HG03175 (cell line): ENCODE results near the gene CRMP1.

Experiments
- ATAC-seq: cut with Tn5 transposase; IDR thresholded peaks from one replicate; pipeline ENCODE4 v1.9.1; 2021; ENCODE audit warnings: mild to moderate bottlenecking, moderate library complexity; ENCODE audit not compliant: unreplicated experiment

Gene CRMP1

DNA sequence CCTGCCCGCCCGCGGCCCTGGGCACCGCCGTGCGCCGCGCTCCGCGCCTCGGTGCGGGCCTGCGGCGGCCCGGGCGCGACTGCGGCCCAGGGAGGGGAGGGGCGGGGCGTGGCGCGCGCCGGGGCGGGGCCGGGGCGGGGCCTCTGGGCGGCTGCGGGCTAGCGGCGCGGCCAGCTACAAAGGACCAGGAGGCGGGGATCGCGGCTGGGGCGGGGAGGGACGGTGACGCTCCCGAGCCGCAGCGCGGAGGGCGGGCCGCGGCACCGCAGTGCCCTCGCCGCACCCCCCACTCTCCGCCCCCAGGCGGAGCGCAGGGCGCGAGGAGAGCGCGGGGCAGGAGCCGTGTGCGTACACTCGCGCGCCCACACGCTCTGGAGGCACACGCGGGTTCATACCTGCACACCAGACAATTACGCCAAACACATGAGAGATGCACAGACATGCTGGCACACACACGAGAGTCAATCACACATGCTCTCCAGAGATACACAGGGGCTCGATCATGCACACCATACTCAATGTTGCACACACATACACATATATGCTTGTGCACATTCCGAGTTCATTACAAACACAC lies at the start of gene CRMP1:
CRMP1 (minus strand) TSS at position 83 of the 577 bp plus-strand sequence. CDS start 117 bp downstream, outside the sequence.
- ATAC-seq, result no peak

- ATAC-seq, result no peak
These were observed 48.7 kb upstream of the CRMP1 start for GRCh38 chr4:5941601-5942000.

- ATAC-seq, result no peak
These were observed 47.8 kb upstream of the CRMP1 start for GRCh38 chr4:5940470-5941203.

- no peak for ATAC-seq
These were observed 41.3 kb upstream of the CRMP1 start for GRCh38 chr4:5933996-5934831.

- no peak for ATAC-seq
These were observed 40.2 kb upstream of the CRMP1 start for GRCh38 chr4:5933116-5933515.

DNA sequence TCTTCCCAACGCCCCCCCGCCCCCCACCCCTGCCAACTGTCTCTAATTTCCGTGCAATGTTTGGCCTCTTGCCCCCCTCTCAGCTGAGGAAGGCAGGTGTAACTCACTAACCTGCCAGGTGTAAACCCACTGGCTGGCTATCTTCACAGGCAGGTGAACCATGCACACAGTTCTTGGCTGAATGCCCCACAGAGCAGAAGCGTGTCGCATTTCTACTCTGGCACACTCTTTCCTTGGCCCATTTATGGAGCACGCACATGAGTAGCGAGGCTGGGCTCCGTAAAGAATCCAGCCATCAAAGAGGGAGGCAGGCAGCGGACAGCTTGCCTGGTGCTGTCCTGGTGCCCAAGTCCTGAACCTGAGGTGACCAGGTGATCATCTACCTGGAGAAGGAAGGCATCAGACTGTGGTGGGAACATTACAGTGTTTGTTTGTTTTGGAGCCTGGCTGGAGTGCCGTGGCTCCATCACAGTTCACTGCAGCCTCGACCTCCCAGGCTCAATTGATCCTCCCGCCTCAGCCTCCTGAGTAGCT lies 39.2 kb upstream of the CRMP1 start:
- no peak for ATAC-seq

DNA sequence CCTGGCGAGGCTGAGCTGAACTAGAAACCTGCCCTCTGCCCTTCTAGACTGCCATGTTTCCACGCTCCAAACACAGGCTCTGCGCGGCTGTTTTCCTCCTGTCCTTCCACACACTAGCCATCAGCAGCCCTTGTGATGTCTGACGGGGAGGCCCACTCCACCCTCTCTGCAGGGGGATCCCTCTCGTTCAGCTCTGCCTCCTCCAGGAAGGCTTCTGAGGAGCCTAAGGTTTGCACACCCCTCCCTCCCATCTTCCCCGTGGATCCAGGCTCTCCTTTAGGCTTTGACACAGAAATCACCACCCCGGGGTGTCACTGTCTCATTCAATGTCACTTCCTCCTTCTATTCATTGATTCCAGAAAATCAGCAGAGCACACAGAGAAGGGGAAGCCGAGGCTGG lies 38.6 kb upstream of the CRMP1 start:
- no peak for ATAC-seq

GRCh38 chr4:5930876-5931275 lies 38.0 kb upstream of the CRMP1 start:
- ATAC-seq, result no peak

DNA sequence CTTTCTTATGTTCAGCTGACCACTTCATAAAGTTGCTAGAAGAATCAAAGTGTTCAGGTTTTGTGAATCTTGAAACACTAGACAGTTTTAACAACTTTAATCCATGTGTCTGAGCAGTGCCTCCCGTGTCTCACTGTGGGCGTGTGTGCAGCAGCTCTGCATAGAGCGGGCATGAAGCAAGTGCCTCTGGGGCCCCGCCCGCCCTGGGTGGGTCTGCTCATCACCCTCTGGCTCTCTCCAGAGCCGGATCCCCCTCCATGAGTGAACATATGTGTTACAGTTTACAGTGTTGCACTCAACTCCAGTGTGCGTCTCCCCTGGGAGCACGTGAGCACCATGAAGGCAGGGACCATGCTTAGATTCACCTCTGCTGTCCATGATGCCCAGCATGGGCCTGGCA lies 37.6 kb upstream of the CRMP1 start:
- no peak for ATAC-seq

DNA sequence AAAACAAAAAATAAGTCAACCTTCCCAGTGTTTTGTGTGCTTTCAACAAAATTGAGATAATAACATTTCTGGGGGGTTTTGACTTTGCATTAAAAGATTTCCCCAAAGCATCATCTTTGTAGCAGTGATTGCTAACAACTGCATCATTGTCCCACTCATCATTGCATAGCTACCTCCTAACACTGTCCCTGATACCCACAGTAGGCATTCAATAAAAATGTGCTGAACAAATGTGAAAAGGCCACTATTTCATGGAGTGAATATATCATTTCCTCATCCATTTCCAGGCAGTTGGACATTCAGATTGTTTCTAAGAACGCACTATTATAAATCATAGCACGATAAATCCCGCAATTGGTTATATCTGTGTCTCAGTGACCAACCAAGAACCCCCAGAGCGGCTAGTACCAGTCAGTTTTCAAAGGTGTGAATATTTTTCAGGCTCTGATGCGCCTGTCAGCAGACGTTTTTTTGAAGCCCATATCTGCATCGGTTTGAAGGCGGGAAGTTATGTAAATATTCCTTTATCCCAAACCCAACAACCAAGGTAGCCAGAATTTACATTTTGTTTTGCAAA lies 36.0 kb upstream of the CRMP1 start:
- no peak for ATAC-seq

- ATAC-seq, result no peak
These were observed 35.4 kb upstream of the CRMP1 start for GRCh38 chr4:5928274-5928673.

GRCh38 chr4:5927747-5928146 lies 34.9 kb upstream of the CRMP1 start:
- ATAC-seq, result no peak

GRCh38 chr4:5927116-5927515 lies 34.2 kb upstream of the CRMP1 start:
- no peak for ATAC-seq

DNA sequence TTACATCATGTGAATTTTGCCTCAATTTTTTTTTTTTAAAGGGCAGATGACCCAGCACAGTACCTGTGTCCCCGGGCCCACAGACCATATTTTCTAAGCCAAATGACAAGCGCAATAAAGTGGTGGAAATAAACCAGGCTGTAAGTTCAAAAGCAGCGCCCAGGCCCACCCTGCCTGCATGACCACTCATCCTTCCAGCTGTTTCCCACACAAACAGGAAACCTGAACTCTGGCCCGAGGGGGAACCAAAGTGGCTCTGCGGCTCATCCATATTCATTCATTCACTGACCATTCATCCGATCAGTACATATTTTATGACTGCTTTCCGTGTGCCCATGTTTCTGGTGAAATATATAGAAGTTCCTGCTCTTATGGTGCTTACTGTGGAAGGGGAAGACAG lies 33.7 kb upstream of the CRMP1 start:
- ATAC-seq, result no peak

DNA sequence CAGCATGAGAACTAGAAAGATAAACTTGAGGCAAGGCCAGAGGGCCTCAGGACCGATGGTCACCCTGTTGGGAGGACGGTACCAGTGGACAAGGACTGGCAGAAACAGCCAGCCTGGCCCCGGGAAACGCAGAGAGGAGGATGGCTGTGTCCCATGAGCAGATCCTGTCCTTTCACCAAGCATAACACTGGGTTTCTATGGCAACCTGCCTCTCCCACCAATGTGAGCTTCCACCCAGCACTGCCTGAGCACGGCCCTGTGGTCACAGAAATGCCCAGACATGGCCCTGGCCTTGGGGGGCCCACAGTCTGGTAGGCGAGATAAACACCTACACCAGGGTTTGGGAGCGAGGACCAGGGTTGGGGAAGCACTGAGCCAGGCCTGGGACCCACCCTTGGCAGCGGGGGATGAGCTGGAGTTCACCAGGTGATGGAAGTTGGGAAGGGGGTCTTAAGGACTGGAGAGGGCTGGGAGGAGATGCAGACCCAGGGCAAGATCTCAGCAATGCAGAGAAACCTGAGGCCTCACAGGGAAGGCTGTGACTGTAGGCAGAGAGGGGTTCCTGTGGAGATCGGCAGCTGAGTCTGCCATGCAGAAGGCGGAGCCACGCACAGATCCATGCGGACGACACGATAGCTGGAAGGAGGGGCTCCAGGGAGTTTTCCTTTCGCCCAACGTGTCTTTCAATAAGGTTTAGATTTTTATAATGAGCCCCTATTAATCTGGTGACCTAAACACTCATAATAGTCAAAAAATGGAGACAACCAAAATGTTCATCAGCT lies 32.7 kb upstream of the CRMP1 start:
- ATAC-seq, result no peak

DNA sequence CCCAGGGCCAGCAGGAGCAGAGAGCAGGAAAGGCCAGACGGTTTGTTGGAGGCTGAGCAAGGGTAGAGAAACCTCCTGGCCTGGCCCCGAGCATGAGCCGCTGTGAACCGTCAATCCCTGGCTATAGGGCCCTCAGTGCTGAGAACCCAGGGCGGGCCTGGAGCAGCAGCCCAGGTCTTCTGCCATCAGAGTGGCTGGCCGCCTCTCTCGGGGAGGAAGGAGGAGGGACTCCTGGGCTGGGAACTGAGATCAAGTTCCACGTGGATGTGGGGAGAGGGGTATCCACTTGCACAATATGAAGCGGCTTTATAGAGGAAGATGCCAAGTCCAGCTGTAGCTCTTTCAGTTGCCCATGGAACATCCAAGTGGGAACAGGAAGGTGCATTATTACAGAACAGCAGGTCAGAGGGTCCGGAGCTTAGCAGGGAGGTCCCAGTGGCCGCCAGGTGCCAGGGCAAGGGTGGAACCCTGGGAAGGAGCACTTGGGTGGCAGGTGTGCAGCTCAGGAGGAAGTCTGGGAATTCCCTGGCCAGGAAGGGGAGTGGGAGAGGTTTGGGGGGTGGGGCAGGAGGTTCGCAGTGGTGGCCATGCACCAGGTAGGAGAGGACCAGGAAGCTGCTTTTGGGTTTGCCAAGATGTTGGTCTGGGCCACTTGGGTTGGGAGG lies 31.7 kb upstream of the CRMP1 start:
- ATAC-seq, result no peak

DNA sequence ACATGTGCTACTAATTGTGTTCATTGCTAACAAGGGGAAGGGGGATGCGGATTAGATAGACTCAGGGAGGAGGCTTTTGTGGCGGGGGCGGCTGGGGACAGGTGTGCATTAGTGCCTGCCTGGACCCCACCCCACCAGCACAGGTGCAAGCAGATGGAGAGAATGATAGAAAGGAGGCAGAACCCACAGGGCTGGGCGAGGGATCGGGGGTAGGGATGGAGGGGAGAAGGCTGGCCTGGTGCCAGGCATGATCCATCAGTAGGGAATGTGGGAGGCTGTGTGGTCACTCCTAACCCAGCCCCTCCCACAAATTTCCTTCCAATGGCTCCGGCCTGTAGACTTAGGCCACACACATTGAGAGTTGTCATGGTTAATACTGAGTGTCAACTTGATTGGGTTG lies 30.5 kb upstream of the CRMP1 start:
- ATAC-seq, result no peak

GRCh38 chr4:5922556-5922955 lies 29.7 kb upstream of the CRMP1 start:
- ATAC-seq, result no peak

DNA sequence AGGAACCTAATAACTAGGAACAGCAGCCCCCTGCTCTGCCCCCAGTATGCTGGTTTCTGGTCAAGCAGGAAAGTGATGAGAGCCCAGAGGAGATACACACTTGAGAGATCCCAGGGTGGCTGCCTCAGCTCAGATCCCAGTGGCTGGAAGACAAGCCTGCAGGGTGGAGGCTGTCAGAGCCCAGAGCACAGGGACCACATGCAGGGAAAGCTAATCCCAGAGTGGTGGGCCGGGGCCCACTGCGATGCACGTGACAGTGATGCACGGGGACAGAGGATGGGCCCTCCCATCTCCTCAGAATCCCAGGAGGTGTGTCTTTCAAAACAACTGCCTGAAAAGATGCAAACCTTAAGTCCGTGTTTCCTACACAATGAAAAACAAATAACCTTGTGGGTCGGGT lies 29.1 kb upstream of the CRMP1 start:
- ATAC-seq, result no peak
